ENCODE measurements around the gene PDE9A.

PDE9A gene

DNA sequence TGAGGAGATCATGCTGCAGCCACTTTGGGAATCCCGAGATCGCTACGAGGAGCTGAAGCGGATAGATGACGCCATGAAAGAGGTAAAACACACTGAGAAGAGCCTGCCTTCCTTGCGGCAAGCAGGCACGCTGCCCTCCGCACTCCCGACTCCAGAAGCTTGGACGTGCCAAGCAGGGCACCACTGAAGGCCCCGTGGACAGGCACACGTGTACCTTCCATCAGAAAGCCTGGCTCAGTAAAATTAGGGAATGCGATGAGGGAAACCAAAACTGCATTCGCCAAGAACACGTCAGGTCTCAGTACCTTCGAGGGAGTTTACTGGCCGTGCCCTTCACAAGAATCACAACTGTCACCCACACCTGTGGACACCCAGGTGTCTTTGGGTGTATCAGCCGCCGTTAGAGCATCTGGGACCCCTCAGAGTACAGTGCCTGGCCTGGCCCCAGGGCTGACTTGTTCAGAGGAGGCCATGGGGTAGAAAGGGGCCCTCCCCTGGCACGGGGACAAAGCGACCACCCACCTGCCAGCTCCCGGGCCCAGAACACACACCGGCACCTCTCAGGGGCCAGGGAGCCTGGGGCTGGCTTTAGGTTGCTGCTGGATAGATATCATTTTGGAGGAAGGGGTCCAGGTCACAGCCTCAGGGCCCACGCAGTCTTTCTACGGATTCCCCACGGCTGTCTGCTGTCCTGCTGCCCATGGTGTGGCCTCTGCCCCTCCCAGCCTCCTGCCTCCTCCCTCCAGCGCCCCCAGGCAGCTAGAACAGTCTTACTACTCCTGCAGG is 117.5 kb downstream of the PDE9A start:
- no peak for DNase-seq (ENCODE audit: low read depth in 2 of 2)

DNA sequence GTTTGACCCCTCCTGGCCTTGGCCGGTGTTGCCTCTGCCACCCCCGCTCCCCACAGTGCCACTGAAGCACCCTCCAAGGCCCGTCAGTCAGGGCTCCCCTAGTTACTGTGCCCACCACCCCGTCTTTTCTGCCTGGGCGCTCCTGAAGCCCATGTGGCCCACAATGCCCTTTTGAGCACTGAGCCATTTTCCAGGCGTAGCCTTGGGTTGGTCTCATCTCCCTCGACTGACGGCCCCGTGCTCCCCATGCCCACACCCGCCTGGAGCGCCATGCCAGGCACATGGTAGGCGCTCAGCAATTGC is 118.0 kb downstream of the PDE9A start:
- no peak for DNase-seq (ENCODE audit: low read depth in 2 of 2)

DNA sequence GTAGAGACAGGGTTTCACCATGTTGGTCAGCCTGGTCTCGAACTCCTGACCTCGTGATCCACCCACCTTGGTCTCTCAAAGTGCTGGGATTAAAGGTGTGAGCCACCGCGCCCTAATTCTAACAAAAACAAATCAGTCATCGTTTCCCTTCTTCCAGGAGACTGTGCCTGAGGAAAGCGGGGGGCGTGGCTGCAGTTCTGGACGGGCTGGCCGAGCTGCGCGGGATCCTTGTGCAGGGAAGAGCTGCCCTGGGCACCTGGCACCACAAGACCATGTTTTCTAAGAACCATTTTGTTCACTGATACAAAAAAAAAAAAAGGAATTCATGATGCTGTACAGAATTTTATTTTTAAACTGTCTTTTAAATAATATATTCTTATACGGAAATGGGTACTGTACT is 121.7 kb downstream of the PDE9A start:
- no peak for DNase-seq (ENCODE audit: low read depth in 2 of 2)

DNA sequence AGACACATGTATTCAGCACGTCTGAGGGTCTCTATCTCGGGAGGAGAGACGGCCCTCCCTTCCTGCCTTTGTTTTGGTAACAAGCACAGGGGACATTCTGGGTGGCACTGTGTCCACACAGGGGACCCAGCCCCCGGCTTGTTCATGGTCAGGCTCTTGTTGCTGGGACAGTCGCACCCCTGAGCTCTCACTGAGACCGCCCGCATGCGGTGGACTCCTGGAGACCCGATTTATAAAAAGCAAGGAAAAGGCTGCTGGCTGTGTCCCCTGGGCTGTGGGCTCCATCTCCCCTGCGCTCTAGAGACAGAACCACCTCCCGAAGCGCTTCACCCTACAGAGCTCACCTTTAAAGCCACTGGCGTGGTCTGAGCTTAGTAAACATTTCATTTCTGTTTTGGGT is 122.5 kb downstream of the PDE9A start:
- no peak for DNase-seq (ENCODE audit: low read depth in 2 of 2)

DNA sequence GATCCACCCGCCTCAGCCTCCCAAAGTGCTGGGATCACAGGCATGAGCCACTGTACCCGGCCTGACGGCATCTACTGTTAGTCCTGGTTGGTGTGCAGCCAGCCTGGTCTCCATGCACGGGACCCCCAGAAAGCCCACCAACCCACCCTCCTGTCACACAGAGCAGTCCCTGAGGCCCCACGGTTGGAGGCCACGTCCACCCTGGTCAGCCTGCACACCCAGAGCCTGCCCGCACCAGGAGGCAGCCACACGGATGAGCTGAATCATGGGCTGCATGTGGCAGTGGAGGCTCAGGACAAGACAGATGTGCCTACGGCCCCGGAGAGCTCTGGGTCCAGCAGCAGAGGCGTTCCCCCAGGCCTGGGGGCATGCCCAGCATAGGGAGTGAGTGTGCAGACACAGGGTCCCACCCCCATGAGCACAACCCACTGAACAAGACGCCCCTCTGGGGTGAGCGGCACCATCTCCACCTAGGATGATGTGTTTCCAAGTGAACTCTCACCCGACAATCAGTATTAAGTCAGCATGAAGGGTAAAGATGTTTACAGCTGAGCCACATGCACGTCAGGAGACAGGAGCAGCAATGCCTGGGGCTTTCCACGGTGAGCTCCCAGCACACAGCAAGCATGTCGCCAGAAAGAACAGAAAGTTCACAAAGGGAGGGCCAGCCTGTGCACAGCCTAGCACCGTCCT is 123.8 kb downstream of the PDE9A start:
- DNase-seq (ENCODE audit: low read depth in 2 of 2), result no peak

DNA sequence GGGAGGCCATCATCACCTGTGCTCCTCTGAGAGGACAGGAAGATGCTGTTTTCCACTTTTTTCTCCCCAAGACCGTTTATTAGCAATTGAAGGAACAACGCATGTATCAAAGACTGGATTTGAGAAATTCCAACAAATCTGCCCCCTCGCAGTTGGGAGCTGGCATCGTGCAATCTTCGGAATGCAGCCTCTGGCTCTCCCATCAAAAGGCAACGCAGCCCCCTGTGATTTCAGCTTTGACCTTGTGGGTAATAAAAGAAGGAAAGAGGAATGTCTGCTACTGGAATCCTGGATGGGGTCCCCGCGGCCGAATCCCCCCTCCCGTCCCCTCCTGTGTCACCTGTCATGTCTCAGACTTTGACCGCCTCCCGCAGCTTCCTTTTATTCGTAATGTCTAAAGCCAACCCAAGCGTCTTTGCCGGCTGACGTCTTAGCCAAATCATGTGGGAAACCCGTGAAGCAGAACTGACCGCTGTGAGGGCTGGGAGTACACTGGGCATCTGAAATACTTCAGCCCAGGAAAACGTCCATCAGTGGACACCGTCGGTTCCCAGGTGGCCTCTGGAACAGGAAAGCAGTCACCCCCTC is 124.4 kb downstream of the PDE9A start:
- DNase-seq (ENCODE audit: low read depth in 2 of 2), result no peak

DNA sequence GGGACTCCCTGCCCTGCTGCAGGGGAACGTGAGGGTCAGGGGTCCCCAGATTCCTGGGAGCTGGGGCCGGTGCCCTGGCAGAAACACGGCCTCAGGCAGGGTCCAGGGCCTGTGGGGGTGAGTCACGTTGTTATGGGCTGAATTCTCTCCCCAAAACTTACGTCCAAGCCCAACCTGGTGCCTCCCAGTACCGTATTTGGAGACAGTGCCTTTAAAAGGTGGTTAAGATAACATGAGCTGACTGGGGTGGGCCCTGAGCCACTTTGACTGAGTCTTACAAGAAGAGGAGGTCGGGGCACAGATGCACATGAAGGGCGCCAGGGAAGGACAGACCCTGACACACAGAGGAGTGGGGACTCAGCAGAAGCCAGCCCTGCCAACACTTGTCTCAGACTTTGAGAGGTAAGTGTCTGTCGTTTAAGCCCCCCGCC is 126.0 kb downstream of the PDE9A start:
- no peak for DNase-seq (ENCODE audit: low read depth in 2 of 2)

DNA sequence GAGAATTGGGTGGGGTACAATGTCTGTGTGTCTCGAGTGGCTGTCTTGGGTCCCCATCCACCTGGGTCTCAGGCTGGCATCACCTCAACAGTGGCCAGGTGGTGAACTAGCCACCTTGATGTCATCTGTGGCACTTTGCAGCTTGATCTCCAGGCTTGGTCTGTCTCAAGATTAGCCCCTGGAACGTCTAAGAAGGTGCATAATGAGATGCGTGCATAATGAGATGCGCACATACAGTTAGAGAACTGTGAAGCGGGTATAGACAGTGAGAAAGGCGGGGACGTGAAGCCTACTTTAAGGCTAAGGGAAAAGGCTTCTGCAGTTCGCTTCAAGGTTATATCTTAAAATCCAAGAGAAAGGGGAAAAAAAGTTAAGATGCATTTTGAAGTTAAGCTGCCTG is 127.2 kb downstream of the PDE9A start:
- no peak for DNase-seq (ENCODE audit: low read depth in 2 of 2)

DNA sequence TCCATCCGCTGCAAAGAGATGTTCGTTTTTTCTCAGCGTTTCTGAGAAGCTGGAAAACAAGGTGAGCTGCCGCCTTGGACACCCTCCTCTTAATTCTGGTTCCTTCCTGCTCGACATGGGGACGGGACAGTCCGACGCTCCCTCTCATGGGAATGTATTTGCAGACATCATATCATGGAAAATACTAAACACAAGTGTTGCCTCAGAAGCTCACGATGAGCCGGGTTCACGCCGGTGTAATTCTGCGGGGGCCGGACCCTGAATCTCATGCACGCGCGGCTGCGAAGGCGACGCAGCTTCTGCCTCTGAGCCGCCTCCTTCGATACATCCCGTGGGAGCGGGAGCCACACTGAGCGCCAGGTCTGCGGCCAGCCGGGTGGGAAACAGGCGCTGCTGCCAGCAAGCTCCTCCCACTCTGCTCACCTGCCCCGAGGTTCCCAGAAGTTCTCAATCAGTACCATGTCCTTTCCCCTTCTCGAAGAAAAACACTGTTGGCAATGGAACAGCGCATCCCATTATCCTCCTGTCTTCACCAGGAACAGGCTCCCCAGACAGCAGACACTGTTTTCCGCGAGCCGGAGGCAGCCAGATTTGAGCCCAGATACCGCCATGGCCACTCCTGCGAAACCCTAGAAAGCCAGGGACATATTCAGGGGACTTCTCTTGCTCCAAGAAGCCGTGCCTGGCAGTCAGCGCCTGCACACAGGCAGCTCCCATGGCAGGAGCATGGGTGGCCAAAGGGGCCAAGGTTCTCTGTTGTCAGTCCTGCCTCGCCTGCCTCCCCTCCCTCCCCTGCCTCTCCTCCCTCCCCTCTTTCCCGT is 127.9 kb downstream of the PDE9A start:
- DNase-seq (ENCODE audit: low read depth in 2 of 2), result no peak

DNA sequence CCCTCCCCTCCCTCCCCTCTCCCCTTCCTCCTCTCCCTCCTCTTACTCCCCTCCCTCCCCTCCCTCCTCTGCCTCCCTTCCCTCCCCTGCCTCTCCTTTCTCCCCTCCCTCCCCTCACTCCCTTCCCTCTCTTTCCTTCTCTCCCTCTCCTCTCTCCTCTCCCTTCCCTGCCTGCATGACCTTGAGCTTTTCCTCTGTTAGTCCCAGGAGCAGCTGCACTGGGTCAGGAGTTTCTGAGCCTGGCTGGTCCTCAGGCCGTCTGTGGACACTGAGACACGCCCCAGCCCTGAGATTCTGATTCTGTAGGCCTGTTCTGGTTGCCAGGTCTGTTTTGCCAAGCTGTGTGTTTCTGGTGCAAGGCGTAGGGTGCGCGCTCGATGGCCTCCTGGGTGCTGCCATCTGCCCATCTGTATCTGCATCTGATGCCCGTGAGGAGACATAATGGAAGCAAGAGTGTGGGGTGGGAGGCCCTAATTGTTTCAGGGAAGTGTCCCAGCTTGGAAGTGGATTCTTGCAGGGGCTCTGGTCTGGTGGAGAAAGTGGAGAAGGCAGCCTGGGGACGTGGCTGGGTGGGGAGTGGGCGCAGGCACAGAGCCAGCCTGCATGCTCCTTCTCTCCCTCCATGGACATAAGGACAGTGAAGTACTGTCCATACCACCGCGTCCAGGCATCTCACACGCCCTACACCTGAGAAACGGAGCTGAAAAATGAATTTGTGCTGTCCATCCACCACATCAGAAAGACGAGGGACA is 128.7 kb downstream of the PDE9A start:
- no peak for DNase-seq (ENCODE audit: low read depth in 2 of 2)

DNA sequence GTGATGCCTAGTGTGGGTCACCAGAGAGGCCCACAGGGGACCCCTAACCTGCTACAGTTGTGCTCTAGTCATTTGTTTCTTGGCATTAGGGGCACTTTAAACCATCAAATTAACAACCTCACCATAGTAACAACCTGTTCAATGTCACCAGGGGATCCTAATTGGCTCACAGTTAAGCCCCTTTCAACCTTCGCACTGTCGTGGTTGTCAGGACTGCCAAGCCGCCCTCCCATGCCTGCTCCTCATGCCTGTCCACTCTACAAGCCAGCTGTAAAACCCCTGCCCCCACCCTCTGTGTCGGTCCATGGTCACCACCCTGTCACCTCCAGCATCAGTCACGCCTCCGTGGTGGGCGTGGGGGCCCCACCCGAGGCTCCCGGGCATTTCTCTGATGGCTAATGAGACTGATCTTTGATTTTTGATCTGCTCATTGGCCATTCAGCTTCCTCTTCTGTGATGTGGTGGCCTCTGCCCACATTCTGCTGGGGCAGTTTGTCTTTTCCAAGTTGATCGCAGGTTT is 129.4 kb downstream of the PDE9A start:
- no peak for DNase-seq (ENCODE audit: low read depth in 2 of 2)

DNA sequence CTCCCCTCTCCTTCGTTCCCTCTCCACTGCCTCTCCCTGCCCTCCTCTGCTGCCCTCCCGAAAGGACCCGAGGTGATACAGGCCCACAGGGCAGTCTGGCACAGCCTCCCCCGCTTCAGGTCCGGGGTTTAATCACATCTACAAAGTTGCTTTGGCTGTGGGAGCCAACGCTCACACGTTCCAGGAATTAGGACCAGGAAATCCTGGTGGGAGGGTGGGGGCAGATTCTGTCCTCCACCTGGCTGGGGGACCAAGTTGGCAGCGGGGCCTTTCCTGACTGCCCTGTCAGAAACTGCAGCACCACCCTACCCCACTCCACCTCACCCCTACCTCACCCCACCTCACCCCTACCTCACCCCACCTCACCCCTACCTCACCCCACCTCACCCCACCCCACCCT is 130.9 kb downstream of the PDE9A start:
- no peak for DNase-seq (ENCODE audit: low read depth in 2 of 2)

DNA sequence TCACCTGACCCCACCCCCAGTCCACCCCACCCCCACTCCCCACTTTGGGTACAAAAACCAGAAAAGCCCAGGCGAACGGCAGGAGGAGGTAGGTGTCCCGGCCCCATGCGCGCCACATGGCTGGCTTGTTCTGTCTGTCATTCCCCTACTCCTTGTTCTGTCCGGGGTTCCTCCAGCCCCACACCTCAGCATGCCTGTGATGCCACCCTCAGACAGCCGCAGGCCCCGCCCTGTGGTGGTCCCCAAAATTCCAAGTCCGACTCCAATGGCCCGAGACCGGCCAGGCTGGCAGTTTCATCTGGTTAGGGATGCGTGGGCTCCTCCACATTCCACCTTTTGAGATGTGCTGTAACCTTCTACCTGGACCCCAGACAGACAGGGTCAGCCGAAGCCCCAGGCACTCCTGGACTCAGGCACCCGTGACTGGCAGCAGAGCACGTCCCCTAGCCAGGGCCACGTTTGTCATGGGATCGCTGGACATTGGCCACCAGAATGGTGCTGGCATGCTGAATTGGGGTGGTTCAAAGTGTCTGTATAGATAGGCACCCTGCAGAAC is 131.6 kb downstream of the PDE9A start:
- no peak for DNase-seq (ENCODE audit: low read depth in 2 of 2)

DNA sequence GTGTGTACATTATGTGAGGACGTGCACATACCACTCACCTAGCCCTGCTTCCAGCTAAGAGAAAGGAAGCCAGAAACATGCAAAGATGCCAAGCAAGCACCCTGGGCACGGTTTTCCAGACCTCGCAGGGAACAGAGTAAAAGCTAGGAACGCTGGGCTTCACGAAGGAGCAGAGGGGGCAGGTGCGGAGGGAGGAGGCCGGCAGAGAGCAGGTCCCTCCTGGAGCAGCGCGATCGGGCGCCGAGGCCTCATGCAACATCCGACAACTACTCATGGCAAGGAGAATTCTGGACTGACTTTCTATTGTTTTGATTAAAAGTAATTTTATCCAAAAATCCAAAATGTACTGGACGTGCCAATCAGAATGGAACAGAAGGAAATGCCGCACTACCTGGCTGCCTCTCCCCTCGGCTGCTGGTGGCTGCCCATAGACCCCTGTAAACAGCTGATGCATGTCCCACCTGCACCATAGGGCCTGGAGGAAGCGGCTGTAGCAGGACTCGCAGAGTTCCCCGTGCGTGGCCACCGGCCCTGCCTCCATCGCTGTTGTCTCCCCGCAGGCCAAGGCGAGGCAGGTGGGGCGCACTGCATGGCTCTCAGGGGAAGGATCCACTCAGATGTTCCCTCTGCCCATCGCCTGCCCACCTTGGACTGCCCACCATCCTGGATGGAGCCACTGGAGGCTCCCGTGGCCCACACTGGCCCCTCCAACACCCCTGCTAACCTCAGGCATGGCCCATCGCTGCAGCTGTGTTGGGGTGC is 132.4 kb downstream of the PDE9A start:
- no peak for DNase-seq (ENCODE audit: low read depth in 2 of 2)

DNA sequence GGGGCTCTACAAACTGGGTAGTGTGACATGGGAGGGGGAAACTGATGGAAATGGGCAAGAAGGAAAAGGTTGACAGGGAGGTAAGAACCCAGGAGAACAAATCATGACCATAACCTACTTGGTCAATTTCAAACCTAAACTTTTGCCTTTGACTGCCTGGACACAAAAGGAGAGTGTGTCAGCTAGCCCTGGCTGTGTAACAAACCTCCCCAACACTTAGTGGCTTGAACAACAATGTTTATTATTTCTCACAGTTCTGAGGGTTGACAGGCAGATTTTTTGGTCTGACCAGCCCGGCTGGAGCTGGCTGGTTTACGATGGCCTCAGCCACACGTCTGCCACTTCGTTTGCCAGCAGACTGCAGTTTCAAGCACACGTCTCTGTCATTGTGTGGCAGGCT is 133.5 kb downstream of the PDE9A start:
- no peak for DNase-seq (ENCODE audit: low read depth in 2 of 2)

DNA sequence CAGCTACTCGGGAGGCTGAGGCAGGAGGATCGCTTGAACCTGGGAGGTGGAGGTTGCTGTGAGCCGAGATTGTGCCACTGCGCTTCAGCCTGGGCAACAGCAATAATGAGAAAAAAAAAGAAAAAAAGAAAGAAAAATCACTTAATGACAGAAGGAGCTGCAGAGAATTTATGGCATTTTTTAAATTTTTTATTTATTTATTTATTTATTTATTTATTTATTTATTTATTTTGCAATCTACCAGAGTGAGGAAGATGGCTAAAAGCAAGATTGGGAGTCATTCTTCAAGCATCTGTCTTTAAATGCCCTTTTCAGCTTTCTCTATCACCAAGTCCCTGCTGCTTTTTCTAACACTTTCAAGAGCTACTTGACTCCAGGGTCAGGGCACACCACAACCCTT is 134.2 kb downstream of the PDE9A start:
- DNase-seq (ENCODE audit: low read depth in 2 of 2), result no peak

DNA sequence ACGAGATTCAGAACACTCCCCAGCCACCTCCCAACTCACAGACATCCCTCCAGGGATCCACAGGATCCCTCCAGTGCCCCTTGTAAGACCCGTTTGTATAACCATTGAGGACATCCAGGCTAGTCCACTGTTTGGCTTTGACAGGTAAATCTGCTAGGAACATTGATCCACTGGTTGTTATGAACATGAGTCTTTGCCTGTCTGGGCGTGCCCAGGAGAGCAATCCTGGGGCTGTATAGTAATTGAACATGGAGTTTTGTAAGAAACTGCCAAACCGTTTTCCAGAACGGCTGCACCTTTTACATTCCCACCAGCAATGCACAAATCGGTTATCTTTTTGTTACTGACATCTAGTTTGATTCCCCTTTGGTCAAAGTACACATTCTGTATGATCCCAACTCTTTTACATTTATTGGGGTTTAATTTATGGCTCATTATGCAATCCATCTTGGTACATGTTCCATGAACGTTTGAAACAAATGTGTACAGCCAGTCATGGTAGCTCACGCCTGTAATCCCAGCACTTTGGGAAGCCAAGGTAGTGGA is 137.2 kb downstream of the PDE9A start:
- DNase-seq (ENCODE audit: low read depth in 2 of 2), result no peak

DNA sequence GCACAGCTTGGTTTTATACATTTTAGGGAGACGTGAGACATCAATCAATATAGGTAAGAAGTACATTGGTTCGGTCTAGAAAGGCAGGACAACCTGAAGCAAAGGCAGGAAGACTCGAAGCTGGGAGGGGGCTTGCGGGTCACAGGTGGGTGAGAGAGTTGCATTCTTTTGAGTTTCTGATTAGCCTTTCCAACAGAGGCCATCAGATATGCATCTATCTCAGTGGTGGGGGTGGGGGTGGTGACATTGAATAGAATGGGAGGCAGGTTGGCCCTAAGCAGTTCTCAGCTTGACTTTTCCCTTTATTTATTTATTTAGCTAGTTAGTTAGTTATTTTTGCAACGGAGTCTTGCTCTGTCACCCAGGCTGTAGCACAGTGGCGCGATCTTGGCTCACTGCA is 140.4 kb downstream of the PDE9A start:
- no peak for DNase-seq (ENCODE audit: low read depth in 2 of 2)

DNA sequence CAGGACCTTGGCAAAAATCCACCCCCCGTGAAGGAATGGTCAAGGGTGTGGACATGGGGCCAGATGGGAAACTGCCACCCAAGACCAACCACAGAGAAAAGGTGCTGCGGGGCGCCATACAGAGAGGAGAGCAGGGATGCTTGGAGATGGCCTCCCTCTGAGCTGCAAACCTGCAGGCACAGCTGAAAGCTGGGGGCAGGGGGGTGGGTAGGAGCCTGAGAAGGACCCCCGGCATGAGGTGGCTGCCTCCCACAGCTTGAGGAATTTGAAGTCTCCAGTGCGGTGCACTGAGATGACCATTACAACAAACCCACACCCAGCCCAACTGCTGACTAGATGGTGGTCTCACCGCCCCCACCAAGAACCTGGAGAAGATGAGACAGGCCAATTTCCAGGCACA is 141.1 kb downstream of the PDE9A start:
- DNase-seq (ENCODE audit: low read depth in 2 of 2), result no peak

Measured in stimulated activated CD4-positive, alpha-beta T cell treated with anti-CD3 and anti-CD28 coated beads, Interleukin-1b, Interleukin-23, amount 100 ng/mL, for 4 hours (primary cell).